PC-9 (cell line): Measurements from ENCODE around the gene SC5D.

ENCODE experiments used
- EZH2 ChIP-seq: fragments of 200-600 bp; sonication (generic); IDR thresholded peaks from 2 replicates; pipeline ENCODE4 v1.8.0; 2017; ENCODE audit warnings: antibody characterized with exemption, low read depth
- TF ChIP-seq, protein P1 (sequence below): fragments of 200-600 bp; sonication (generic); conservative IDR thresholded peaks from 2 replicates; pipeline ENCODE4 v1.6.1; 2017; ENCODE audit warnings: mixed run types, antibody characterized with exemption, mild to moderate bottlenecking, moderate library complexity

DNA sequence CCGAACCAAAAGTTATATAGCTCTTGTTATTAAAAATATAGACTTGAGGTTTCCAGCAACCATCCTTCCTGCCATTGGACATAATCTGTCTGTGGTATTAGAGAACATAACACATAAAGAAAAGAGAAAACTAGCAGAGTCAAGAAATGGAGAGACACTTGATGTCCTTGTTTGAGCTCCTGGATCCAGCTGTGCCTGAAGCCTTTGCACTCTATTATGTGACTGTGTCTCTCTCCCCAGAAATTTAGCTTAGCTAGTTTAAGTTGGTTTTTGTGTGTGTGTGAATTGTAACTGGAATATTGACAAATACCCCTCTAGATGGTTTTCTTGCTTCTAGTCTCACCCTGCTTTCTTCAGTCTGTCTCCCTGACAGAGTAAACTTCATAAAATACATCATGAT, 61.6 kb downstream of the SC5D start:
- TF ChIP-seq EZH2: no peak
- TF ChIP-seq, protein P1, sequence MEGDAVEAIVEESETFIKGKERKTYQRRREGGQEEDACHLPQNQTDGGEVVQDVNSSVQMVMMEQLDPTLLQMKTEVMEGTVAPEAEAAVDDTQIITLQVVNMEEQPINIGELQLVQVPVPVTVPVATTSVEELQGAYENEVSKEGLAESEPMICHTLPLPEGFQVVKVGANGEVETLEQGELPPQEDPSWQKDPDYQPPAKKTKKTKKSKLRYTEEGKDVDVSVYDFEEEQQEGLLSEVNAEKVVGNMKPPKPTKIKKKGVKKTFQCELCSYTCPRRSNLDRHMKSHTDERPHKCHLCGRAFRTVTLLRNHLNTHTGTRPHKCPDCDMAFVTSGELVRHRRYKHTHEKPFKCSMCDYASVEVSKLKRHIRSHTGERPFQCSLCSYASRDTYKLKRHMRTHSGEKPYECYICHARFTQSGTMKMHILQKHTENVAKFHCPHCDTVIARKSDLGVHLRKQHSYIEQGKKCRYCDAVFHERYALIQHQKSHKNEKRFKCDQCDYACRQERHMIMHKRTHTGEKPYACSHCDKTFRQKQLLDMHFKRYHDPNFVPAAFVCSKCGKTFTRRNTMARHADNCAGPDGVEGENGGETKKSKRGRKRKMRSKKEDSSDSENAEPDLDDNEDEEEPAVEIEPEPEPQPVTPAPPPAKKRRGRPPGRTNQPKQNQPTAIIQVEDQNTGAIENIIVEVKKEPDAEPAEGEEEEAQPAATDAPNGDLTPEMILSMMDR: no peak
